Neural cell (in vitro differentiated cells): ENCODE measurements around the gene RARRES2.

Experiments
- CTCF ChIP-seq: fragments of 450-650 bp; IDR thresholded peaks from 2 replicates; pipeline ENCODE4 v1.5.1; 2014; ENCODE audit warnings: antibody characterized with exemption, mild to moderate bottlenecking, moderate library complexity; ENCODE audit not compliant: poor library complexity, severe bottlenecking
- EZH2 ChIP-seq: fragments of 200-600, 300-800 bp; shearing (Covaris generic), sonication (generic); IDR thresholded peaks from 2 replicates; pipeline ENCODE4 v1.6.1; 2014; ENCODE audit warnings: antibody characterized with exemption, low read length, borderline replicate concordance, mild to moderate bottlenecking; ENCODE audit not compliant: insufficient read depth, poor library complexity, severe bottlenecking
- MXI1 ChIP-seq: fragments of 450-650 bp; conservative IDR thresholded peaks from 2 replicates; pipeline ENCODE4 v1.6.1; 2014; ENCODE audit warnings: antibody characterized with exemption, mild to moderate bottlenecking; ENCODE audit not compliant: poor library complexity, severe bottlenecking
- POLR2AphosphoS5 ChIP-seq: IDR thresholded peaks from 2 replicates; pipeline ENCODE4 v1.6.1; 2012
- RAD21 ChIP-seq: fragments of 450-650 bp; conservative IDR thresholded peaks from 2 replicates; pipeline ENCODE4 v1.6.1; 2014; ENCODE audit warnings: antibody characterized with exemption, mild to moderate bottlenecking, moderate library complexity
- TAF1 ChIP-seq: IDR thresholded peaks from 2 replicates; pipeline ENCODE4 v1.6.1; 2012; ENCODE audit warnings: low read depth

- TF ChIP-seq CTCF (peak; percentile 40), RAD21 (no peak), POLR2AphosphoS5 (peak; percentile 94), MXI1 (peak; percentile 51), EZH2 (no peak), TAF1 (no peak)
Measured at GRCh38 chr7:150378853-150379440, 37.5 kb upstream of the RARRES2 start, which contains the start of gene ZNF775.
